Prostate gland (tissue), 2 donors: Measurements from ENCODE around the gene APLF. TPM values are rescaled to one million over a fixed set of nuclear protein-coding genes. Genes with fewer than 3 reads are reported as not detected.
"Not testable (repeated sequence)": the region's sequence is repeated elsewhere in the genome, so short reads cannot be mapped to it uniquely, and the experiment has no call there.

Source experiments
- DNase-seq: peaks from one replicate; pipeline ENCODE4 v3.0.0-alpha.2; 2019; ENCODE audit warnings: low spot score
- H3K27ac ChIP-seq, 2 donors: fragments of 200-600 bp; sonication (generic); 2 replicates each; pipeline ENCODE4 v1.5.1; 2017 to 2019
- H3K27me3 ChIP-seq: fragments of 200-600 bp; sonication (generic); replicated peaks from 2 replicates; pipeline ENCODE4 v1.5.1; 2019; ENCODE audit not compliant: insufficient read depth
- H3K36me3 ChIP-seq, 2 donors: fragments of 200-600 bp; sonication (generic); 1 replicate in 1 of 2; 2 replicates in 1 of 2; pipeline versions ENCODE4 v1.5.1 to v1.8.1; 2017 to 2019
- H3K4me1 ChIP-seq: fragments of 200-600 bp; sonication (generic); replicated peaks from 2 replicates; pipeline ENCODE4 v1.5.1; 2019
- H3K4me3 ChIP-seq, 2 donors: fragments of 200-600 bp; sonication (generic); 2 replicates each; pipeline ENCODE4 v1.5.1; 2017 to 2019
- H3K9me3 ChIP-seq: fragments of 200-600 bp; sonication (generic); 2 replicates; pipeline ENCODE4 v1.5.1; 2017
- POLR2A ChIP-seq: fragments of 450-650 bp; IDR thresholded peaks from one replicate; pipeline ENCODE4 v1.6.1; 2016; ENCODE audit warnings: antibody characterized with exemption, mild to moderate bottlenecking
- POLR2AphosphoS5 ChIP-seq: sonication (generic); formaldehyde crosslinking; IDR thresholded peaks from one replicate; pipeline ENCODE4 v1.6.1; 2017; ENCODE audit warnings: antibody characterized with exemption
- WGBS: methylation state at CpG from one replicate; pipeline ENCODE4 v1.1.5; 2018; 5-methylcytosine and 5-hydroxymethylcytosine counted together
- intact Hi-C: fragments of 100-400 bp; cut with DNase I; formaldehyde crosslinking; loops from one replicate; pipeline ENCODE4 v1.14.2; 2022
- total RNA-seq, 2 donors: library from RNA; depleted of rRNA; stranded (reverse); fragments of >200 nt; gene quantifications; one replicate each; pipeline ENCODE4 v1.1.0, GENCODE V29; 2016
- TF ChIP-seq, protein P1 (sequence below), 4 experiments: fragments of 200-600 bp in 2 of 4; fragments of 450-650 bp in 2 of 4; sonication (generic) in 2 of 4; IDR thresholded peaks; 1 replicate in 3 of 4; 2 replicates in 1 of 4; pipeline ENCODE4 v1.5.1; 2016 to 2019; ENCODE audit warnings: antibody characterized with exemption in 4 of 4, mild to moderate bottlenecking in 2 of 4, moderate library complexity in 2 of 4

The APLF gene
- total RNA-seq, 2 donors from 2014 or later = 7.3 to 10.2 TPM

- intact Hi-C loops = no loop called here
- H3K4me1 ChIP-seq = no peaks in the 10 kb centered on the region
- TF ChIP-seq, protein P1, sequence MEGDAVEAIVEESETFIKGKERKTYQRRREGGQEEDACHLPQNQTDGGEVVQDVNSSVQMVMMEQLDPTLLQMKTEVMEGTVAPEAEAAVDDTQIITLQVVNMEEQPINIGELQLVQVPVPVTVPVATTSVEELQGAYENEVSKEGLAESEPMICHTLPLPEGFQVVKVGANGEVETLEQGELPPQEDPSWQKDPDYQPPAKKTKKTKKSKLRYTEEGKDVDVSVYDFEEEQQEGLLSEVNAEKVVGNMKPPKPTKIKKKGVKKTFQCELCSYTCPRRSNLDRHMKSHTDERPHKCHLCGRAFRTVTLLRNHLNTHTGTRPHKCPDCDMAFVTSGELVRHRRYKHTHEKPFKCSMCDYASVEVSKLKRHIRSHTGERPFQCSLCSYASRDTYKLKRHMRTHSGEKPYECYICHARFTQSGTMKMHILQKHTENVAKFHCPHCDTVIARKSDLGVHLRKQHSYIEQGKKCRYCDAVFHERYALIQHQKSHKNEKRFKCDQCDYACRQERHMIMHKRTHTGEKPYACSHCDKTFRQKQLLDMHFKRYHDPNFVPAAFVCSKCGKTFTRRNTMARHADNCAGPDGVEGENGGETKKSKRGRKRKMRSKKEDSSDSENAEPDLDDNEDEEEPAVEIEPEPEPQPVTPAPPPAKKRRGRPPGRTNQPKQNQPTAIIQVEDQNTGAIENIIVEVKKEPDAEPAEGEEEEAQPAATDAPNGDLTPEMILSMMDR (IDR thresholded peaks at IDR 0.05) = no peak
- TF ChIP-seq POLR2A = no peak
- TF ChIP-seq POLR2AphosphoS5 = no peak
- DNase-seq = no peak
- no peaks in the 10 kb centered on the region for H3K27me3 ChIP-seq
- no peak overlapping the region for H3K4me3 ChIP-seq
- H3K9me3 ChIP-seq = no peaks in the 10 kb centered on the region
- H3K27ac ChIP-seq = no peak overlapping the region
- H3K36me3 ChIP-seq = no peaks in the 10 kb centered on the region
- 78% methylated on average over 5 of the region's 5 CpGs for WGBS
Measured at GRCh38 chr2:68516051-68516955, 48.9 kb downstream of the APLF start.

- Histone ChIP-seq H3K27ac (no peak overlapping the region), H3K4me1 (no peaks in the 10 kb centered on the region), H3K4me3 (no peak overlapping the region), H3K36me3 (no peaks in the 10 kb centered on the region), H3K9me3 (no peaks in the 10 kb centered on the region), H3K27me3 (no peaks in the 10 kb centered on the region)
- intact Hi-C loops = no loop called here
- DNase-seq = no peak
- TF ChIP-seq POLR2A (no peak), POLR2AphosphoS5 (no peak)
- TF ChIP-seq, protein P1 (IDR thresholded peaks at IDR 0.05) = no peak
- WGBS = 95% methylated on average over 1 of the region's 1 CpG
Measured at GRCh38 chr2:68519236-68519635, 51.9 kb downstream of the APLF start.

- 84% methylated on average over 1 of the region's 1 CpG for WGBS
- no peak for DNase-seq
Measured at GRCh38 chr2:68521037-68521436, 53.7 kb downstream of the APLF start.

GRCh38 chr2:68526943-68527342, 59.6 kb downstream of the APLF start:
- H3K4me3 ChIP-seq, DNase-seq, intact Hi-C loops, H3K4me1 ChIP-seq, H3K27ac ChIP-seq, H3K36me3 ChIP-seq, H3K9me3 ChIP-seq, H3K27me3 ChIP-seq: not testable (repeated sequence)
- 95% methylated on average over 14 of the region's 16 CpGs for WGBS

More at GRCh38 chr2:68521037-68521436, 53.7 kb downstream of the APLF start:
- TF ChIP-seq, protein P1 (IDR thresholded peaks at IDR 0.05) = no peak
- TF ChIP-seq POLR2AphosphoS5 (no peak), POLR2A (no peak)
- Histone ChIP-seq H3K4me1 (no peaks in the 10 kb centered on the region), H3K36me3 (no peaks in the 10 kb centered on the region), H3K27ac (no peak overlapping the region), H3K9me3 (no peaks in the 10 kb centered on the region), H3K27me3 (no peaks in the 10 kb centered on the region), H3K4me3 (no peak overlapping the region)
- intact Hi-C loops = no loop called here

- DNase-seq, H3K27me3 ChIP-seq, H3K4me1 ChIP-seq, intact Hi-C loops, H3K4me3 ChIP-seq, H3K36me3 ChIP-seq, H3K9me3 ChIP-seq, H3K27ac ChIP-seq: not testable (repeated sequence)
- 96% methylated on average over 29 of the region's 38 CpGs for WGBS
Measured at GRCh38 chr2:68527343-68528081, 60.1 kb downstream of the APLF start.

GRCh38 chr2:68529156-68529555, 61.8 kb downstream of the APLF start:
- H3K4me1 ChIP-seq, H3K27ac ChIP-seq, H3K36me3 ChIP-seq, H3K27me3 ChIP-seq, intact Hi-C loops, H3K9me3 ChIP-seq, DNase-seq, H3K4me3 ChIP-seq: not testable (repeated sequence)
- WGBS = 98% methylated on average over 16 of the region's 16 CpGs

DNA sequence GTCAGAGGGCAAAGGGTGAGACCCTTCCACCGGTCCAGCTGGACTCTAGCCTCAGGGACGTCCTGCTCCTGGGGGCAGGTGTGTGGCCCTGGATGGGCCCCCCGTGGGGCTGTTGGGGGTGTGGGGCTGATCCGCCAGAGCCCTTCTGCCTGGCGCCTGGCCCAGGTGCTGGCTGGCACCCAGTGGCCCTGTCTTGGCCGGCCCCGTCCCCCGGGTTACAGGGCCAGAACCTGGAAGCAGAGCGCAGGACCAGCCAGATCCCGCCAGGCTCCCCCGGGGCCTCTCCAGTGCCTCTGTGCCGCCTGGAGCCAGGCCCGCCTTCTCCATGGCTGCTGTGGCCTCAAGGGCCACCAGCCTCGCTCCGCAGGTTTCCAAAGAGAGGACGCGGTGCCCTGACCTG, 62.3 kb downstream of the APLF start:
- intact Hi-C loops, H3K27me3 ChIP-seq, H3K4me3 ChIP-seq, H3K27ac ChIP-seq, DNase-seq, H3K4me1 ChIP-seq, H3K36me3 ChIP-seq, H3K9me3 ChIP-seq: not testable (repeated sequence)
- no CpG with 5 or more reads among the region's 17 CpGs for WGBS
